HG03097 (cell line): Measurements from ENCODE around the gene PGBD5.

Experiments
- ATAC-seq: cut with Tn5 transposase; IDR thresholded peaks from one replicate; pipeline ENCODE4 v1.9.1; 2021; ENCODE audit not compliant: unreplicated experiment, low FRiP score

The PGBD5 gene

GRCh38 chr1:230379462-230379861 lies 46.7 kb downstream of the PGBD5 start:
- no peak for ATAC-seq

- no peak for ATAC-seq
These were observed 48.3 kb downstream of the PGBD5 start for GRCh38 chr1:230377851-230378250.

- ATAC-seq = no peak
These were observed 48.8 kb downstream of the PGBD5 start for GRCh38 chr1:230377324-230377723.

GRCh38 chr1:230376296-230376695 lies 49.8 kb downstream of the PGBD5 start:
- no peak for ATAC-seq

GRCh38 chr1:230375780-230376179 lies 50.4 kb downstream of the PGBD5 start:
- no peak for ATAC-seq

GRCh38 chr1:230375147-230375546 lies 51.0 kb downstream of the PGBD5 start:
- ATAC-seq = no peak

GRCh38 chr1:230371923-230372703 lies 54.0 kb downstream of the PGBD5 start:
- no peak for ATAC-seq

GRCh38 chr1:230370109-230370508 lies 56.0 kb downstream of the PGBD5 start:
- no peak for ATAC-seq

GRCh38 chr1:230368871-230369270 lies 57.3 kb downstream of the PGBD5 start:
- no peak for ATAC-seq

- ATAC-seq = no peak
These were observed 57.8 kb downstream of the PGBD5 start for GRCh38 chr1:230368363-230368762.

- ATAC-seq = no peak
These were observed 59.6 kb downstream of the PGBD5 start for GRCh38 chr1:230366504-230366915.

GRCh38 chr1:230365723-230366307 lies 60.3 kb downstream of the PGBD5 start:
- no peak for ATAC-seq

GRCh38 chr1:230362949-230363348 lies 63.2 kb downstream of the PGBD5 start:
- ATAC-seq = no peak

GRCh38 chr1:230361941-230362340 lies 64.2 kb downstream of the PGBD5 start:
- ATAC-seq = no peak

- no peak for ATAC-seq
These were observed 66.0 kb downstream of the PGBD5 start for GRCh38 chr1:230359992-230360668.

GRCh38 chr1:230356869-230357794 lies 69.0 kb downstream of the PGBD5 start:
- ATAC-seq = no peak

GRCh38 chr1:230356190-230356589 lies 69.9 kb downstream of the PGBD5 start:
- ATAC-seq = no peak

- no peak for ATAC-seq
These were observed 70.5 kb downstream of the PGBD5 start for GRCh38 chr1:230355594-230355993.

GRCh38 chr1:230355128-230355527 lies 71.0 kb downstream of the PGBD5 start:
- no peak for ATAC-seq

GRCh38 chr1:230354005-230354404 lies 72.1 kb downstream of the PGBD5 start:
- no peak for ATAC-seq

- ATAC-seq = no peak
These were observed 73.6 kb downstream of the PGBD5 start for GRCh38 chr1:230352537-230352936.
